A549 (cell line): ENCODE results near the gene DGLUCY. TPM values are rescaled to one million over a fixed set of nuclear protein-coding genes. Genes with fewer than 3 reads are reported as not detected.

ENCODE experiments used
- ATAC-seq, 2 experiments: fragments of 200-7000 bp in 1 of 2; fragments of >200 bp in 1 of 2; cut with Nextera tagmentation in 1 of 2; cut with Tn5 transposase in 1 of 2; 3 replicates each; pipeline versions ENCODE4 v1.8.0 to v1.9.1; 2018 to 2020; ENCODE audit warnings: mild to moderate bottlenecking in 1 of 2, moderate library complexity in 1 of 2
- CTCF ChIA-PET: fragments of 300-600 bp; sonication (Branson Sonifier 250); formaldehyde crosslinking; extraction: SDS; loops from one replicate; lab custom pipeline; 2021; ENCODE audit warnings: antibody characterized with exemption, inconsistent platforms; lab: Yijun Ruan, JAX
- POLR2A ChIA-PET: fragments of 350-600 bp; formaldehyde crosslinking; extraction: SDS; loops from one replicate; lab custom pipeline; 2021; ENCODE audit warnings: antibody characterized with exemption, inconsistent platforms; lab: Yijun Ruan, JAX
- DNase-seq, 2 experiments: peaks; one replicate each; pipeline versions ENCODE4 v3.0.0 to v3.0.0-alpha.2; 2011 to 2016; ENCODE audit warnings: low read depth in 1 of 2, low spot score in 1 of 2
- FAIRE-seq: peaks from 2 replicates; lab custom pipeline; 2011; peaks lifted over from hg19 to GRCh38; lab: Jason Lieb, UNC
- H3K27ac ChIP-seq, 2 experiments: fragments of >200 bp; sonication (Bioruptor Twin); formaldehyde crosslinking; 3 replicates each; pipeline ENCODE4 v1.5.1; 2016 to 2017
- H3K4me1 ChIP-seq: fragments of >200 bp; sonication (Bioruptor Twin); formaldehyde crosslinking; 3 replicates; pipeline ENCODE4 v1.6.1; 2016
- H3K4me2 ChIP-seq: fragments of >200 bp; sonication (Bioruptor Twin); formaldehyde crosslinking; 3 replicates; pipeline ENCODE4 v1.6.1; 2016
- H3K4me3 ChIP-seq: fragments of >200 bp; sonication (Bioruptor Twin); formaldehyde crosslinking; 3 replicates; pipeline ENCODE4 v1.5.1; 2016
- H3K9me3 ChIP-seq: fragments of >200 bp; sonication (Bioruptor Twin); formaldehyde crosslinking; 3 replicates; pipeline ENCODE4 v1.6.1; 2016
- E2F6 ChIP-seq: IDR thresholded peaks from 2 replicates; pipeline ENCODE4 v1.6.1; 2012; ENCODE audit warnings: low read depth, borderline replicate concordance
- FOSB ChIP-seq: fragments of 250-450 bp; sonication (Bioruptor Pico); IDR thresholded peaks from 2 replicates; pipeline ENCODE4 v1.5.0; 2020; ENCODE audit warnings: mild to moderate bottlenecking, moderate library complexity
- FOSL2 ChIP-seq, 2 experiments: fragments of 450-650 bp in 1 of 2; fragments of >200 bp in 1 of 2; sonication (Bioruptor Twin) in 1 of 2; formaldehyde crosslinking; IDR thresholded peaks; 2 replicates each; pipeline versions ENCODE4 v1.5.0 to v1.6.1; 2016 to 2020; ENCODE audit warnings: mild to moderate bottlenecking in 1 of 2, moderate library complexity in 1 of 2
- FOXS1 ChIP-seq: fragments of 250-450 bp; sonication (Bioruptor Pico); IDR thresholded peaks from 2 replicates; pipeline ENCODE4 v1.5.0; 2020; ENCODE audit warnings: mild to moderate bottlenecking, moderate library complexity
- HDAC2 ChIP-seq: fragments of 200-600 bp; sonication (generic); IDR thresholded peaks from 2 replicates; pipeline ENCODE4 v1.6.1; 2016
- HES2 ChIP-seq: fragments of >200 bp; sonication (Bioruptor Twin); formaldehyde crosslinking; IDR thresholded peaks from 2 replicates; pipeline ENCODE4 v1.6.1; 2016
- KDM1A ChIP-seq: fragments of 200-600 bp; sonication (generic); IDR thresholded peaks from 2 replicates; pipeline ENCODE4 v1.6.1; 2016; ENCODE audit warnings: low read depth, mild to moderate bottlenecking
- MAZ ChIP-seq: fragments of 150-350 bp; IDR thresholded peaks from 2 replicates; pipeline ENCODE4 v1.6.1; 2014; ENCODE audit warnings: antibody characterized with exemption, low read depth, low read length, borderline replicate concordance
- MYC ChIP-seq: IDR thresholded peaks from 2 replicates; pipeline ENCODE4 v1.6.1; 2012; ENCODE audit warnings: mild to moderate bottlenecking, inconsistent platforms, low read length, improper control_type of control experiment, borderline replicate concordance
- PBX3 ChIP-seq: IDR thresholded peaks from 2 replicates; pipeline ENCODE4 v1.6.1; 2012
- PHF8 ChIP-seq: fragments of 200-600 bp; sonication (generic); IDR thresholded peaks from 2 replicates; pipeline ENCODE4 v1.6.1; 2016; ENCODE audit warnings: low read depth, mild to moderate bottlenecking, antibody characterized with exemption, moderate library complexity, borderline replicate concordance
- RFX5 ChIP-seq: fragments of 450-650 bp; IDR thresholded peaks from 2 replicates; pipeline ENCODE4 v1.7.1; 2014; ENCODE audit warnings: antibody characterized with exemption, mild to moderate bottlenecking, moderate library complexity
- SREBF2 ChIP-seq: fragments of 450-650 bp; IDR thresholded peaks from 2 replicates; pipeline ENCODE4 v1.6.1; 2014; ENCODE audit warnings: mild to moderate bottlenecking, moderate library complexity
- TFCP2L1 ChIP-seq: fragments of 250-450 bp; sonication (Bioruptor Pico); IDR thresholded peaks from 2 replicates; pipeline ENCODE4 v1.5.0; 2021; ENCODE audit warnings: mild to moderate bottlenecking
- TP53 ChIP-seq: fragments of 250-450 bp; sonication (Bioruptor Pico); IDR thresholded peaks from 2 replicates; pipeline ENCODE4 v1.5.0; 2021; ENCODE audit warnings: mild to moderate bottlenecking, moderate library complexity
- ZFP36 ChIP-seq: fragments of 450-650 bp; IDR thresholded peaks from 2 replicates; pipeline ENCODE4 v1.6.1; 2014; ENCODE audit warnings: borderline replicate concordance; ENCODE audit not compliant: partially characterized antibody
- WGBS: methylation state at CpG from one replicate; pipeline ENCODE4 v1.1.6; 2017; ENCODE audit errors: missing lambda C conversion rate; 5-methylcytosine and 5-hydroxymethylcytosine counted together
- polyA minus RNA-seq: library from RNA; depleted of rRNA, polyadenylated mRNA; stranded (reverse); fragments of >200 nt; gene quantifications from 2 replicates; pipeline ENCODE4 v1.2.3, GENCODE V29; 2011; rRNA and poly(A)+ RNA removed
- polyA plus RNA-seq, 4 experiments: library from polyadenylated mRNA; depleted of rRNA in 3 of 4; stranded (reverse); fragments of >200 nt; fragmentation: RNase III in 1 of 4; extraction: RNeasy Plus Mini Kit Qiagen cat#74134 plus additional on column Dnase treatment in 1 of 4; gene quantifications; 2 replicates in 3 of 4; 3 replicates in 1 of 4; pipeline ENCODE4 v1.2.3, GENCODE V29; 2011 to 2017
- TF ChIP-seq, protein P1 (sequence below): fragments of 250-450 bp; sonication (Bioruptor Pico); IDR thresholded peaks from 2 replicates; pipeline ENCODE4 v1.5.0; 2021; ENCODE audit warnings: mild to moderate bottlenecking, moderate library complexity, borderline replicate concordance
- TF ChIP-seq, protein P2 (sequence below): fragments of 450-650 bp; IDR thresholded peaks from 2 replicates; pipeline ENCODE4 v1.6.1; 2014; ENCODE audit warnings: antibody characterized with exemption

Gene DGLUCY, protein sequence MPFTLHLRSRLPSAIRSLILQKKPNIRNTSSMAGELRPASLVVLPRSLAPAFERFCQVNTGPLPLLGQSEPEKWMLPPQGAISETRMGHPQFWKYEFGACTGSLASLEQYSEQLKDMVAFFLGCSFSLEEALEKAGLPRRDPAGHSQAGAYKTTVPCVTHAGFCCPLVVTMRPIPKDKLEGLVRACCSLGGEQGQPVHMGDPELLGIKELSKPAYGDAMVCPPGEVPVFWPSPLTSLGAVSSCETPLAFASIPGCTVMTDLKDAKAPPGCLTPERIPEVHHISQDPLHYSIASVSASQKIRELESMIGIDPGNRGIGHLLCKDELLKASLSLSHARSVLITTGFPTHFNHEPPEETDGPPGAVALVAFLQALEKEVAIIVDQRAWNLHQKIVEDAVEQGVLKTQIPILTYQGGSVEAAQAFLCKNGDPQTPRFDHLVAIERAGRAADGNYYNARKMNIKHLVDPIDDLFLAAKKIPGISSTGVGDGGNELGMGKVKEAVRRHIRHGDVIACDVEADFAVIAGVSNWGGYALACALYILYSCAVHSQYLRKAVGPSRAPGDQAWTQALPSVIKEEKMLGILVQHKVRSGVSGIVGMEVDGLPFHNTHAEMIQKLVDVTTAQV
- polyA plus RNA-seq (2011; rRNA removed), result 14.4 and 17.9 TPM in 2 replicates
- 13.3 and 15.7 TPM in 2 replicates for polyA plus RNA-seq (2012; cell fraction: cytosol; rRNA removed)
- 36.5 and 41.5 TPM in 2 replicates for polyA plus RNA-seq (2012; cell fraction: nucleus; rRNA removed)
- polyA plus RNA-seq (2017; fragmentation: RNase III; extraction: RNeasy Plus Mini Kit Qiagen cat#74134 plus additional on column Dnase treatment), result 17.5 to 19.4 TPM (median 18.2 TPM) in 3 replicates
- 25.3 and 26.0 TPM in 2 replicates for polyA minus RNA-seq

DNA sequence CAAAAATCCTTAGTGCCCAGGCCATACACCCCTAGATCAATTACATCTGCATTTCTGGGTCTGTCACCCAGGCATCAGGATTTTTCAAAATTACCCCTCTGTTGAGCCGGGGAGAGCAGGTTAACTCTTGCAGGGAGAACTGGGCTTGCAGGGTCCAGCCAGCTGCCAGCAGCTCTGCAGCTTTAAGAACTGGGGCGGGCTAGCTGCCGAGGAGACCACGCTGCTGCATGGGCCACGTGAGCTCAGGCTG is at the start of gene DGLUCY:
Gene DGLUCY, plus strand, starts transcription at position 245 of the 250 bp plus-strand sequence. CDS start 46,222 bp downstream, outside the sequence.
- TF ChIP-seq TFCP2L1 (CRISPR knock-in tag), result no peak
- TF ChIP-seq, protein P1, sequence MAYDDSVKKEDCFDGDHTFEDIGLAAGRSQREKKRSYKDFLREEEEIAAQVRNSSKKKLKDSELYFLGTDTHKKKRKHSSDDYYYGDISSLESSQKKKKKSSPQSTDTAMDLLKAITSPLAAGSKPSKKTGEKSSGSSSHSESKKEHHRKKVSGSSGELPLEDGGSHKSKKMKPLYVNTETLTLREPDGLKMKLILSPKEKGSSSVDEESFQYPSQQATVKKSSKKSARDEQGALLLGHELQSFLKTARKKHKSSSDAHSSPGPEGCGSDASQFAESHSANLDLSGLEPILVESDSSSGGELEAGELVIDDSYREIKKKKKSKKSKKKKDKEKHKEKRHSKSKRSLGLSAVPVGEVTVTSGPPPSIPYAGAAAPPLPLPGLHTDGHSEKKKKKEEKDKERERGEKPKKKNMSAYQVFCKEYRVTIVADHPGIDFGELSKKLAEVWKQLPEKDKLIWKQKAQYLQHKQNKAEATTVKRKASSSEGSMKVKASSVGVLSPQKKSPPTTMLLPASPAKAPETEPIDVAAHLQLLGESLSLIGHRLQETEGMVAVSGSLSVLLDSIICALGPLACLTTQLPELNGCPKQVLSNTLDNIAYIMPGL (CRISPR knock-in tag), result no peak
- TF ChIP-seq HES2, result no peak
- TF ChIP-seq MAZ, result no peak
- TF ChIP-seq SREBF2, result no peak
- TF ChIP-seq, protein P2, sequence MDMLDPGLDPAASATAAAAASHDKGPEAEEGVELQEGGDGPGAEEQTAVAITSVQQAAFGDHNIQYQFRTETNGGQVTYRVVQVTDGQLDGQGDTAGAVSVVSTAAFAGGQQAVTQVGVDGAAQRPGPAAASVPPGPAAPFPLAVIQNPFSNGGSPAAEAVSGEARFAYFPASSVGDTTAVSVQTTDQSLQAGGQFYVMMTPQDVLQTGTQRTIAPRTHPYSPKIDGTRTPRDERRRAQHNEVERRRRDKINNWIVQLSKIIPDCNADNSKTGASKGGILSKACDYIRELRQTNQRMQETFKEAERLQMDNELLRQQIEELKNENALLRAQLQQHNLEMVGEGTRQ, result peak; percentile 77; the same call in 1 of the 2 replicates
- peak; percentile 81 for TF ChIP-seq E2F6
- TF ChIP-seq MYC, result peak; percentile 56; the same call in 1 of the 2 replicates
- TF ChIP-seq ZFP36, result no peak
- ATAC-seq (peak; percentile 97 to 98), FAIRE-seq (no peak), DNase-seq (peak; percentile 68 to 81)
- peak within 1 kb of the TSS; percentile 84 for H3K4me2 ChIP-seq
- POLR2A ChIA-PET, result interaction anchor here (0.8 to 2.2 kb wide), 3 partner anchors 13 to 53 kb away, joined by 3 to 13 read pairs (median 4); partner anchors contain the start of gene RPS6KA5
- H3K4me1 ChIP-seq, result peaks cover 25% of the 10 kb centered on the region
- H3K27ac ChIP-seq, result peak within 1 kb of the TSS; percentile 83 to 90
- H3K4me3 ChIP-seq, result peak within 1 kb of the TSS; percentile 45
- CTCF ChIA-PET, result interaction anchor here (0.6 to 1.3 kb wide), 7 partner anchors 58 to 215 kb away, joined by 3 to 4 read pairs (median 3); no protein-coding TSS in a partner anchor
- WGBS, result 0% methylated on average over 5 of the region's 5 CpGs
- H3K9me3 ChIP-seq, result no peaks in the 10 kb centered on the region

DNA sequence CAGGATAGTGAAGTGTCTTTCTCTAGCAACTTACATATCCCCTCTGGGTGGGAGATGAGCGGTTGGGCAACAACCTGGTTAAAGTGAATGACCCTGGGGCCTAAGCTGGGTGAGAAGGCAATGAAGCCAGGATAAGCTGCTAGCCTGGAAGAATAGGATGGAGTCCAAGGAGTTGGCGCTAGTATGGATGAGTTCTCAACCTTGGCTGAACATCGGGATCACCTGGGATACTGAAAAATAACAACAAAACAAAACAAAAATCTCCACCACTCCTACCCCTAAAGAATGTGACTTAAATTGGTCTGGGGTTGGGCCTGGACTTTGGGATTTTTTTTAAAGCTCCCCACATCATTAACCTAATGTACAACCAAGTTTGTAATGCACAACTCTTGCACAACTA is 48.6 kb upstream of the DGLUCY start:
- peaks cover 5% of the 10 kb centered on the region; the same call in 2 of the 3 replicates for H3K9me3 ChIP-seq
- peaks cover 6% of the 10 kb centered on the region; the same call in 2 of the 3 replicates for H3K4me1 ChIP-seq
- DNase-seq, result no peak
- ATAC-seq, result no peak
- ChIA-PET POLR2A (no interaction called here), CTCF (interaction anchor here (0.5 to 1.1 kb wide), 4 partner anchors 13 to 108 kb away, joined by 3 to 4 read pairs (median 3); no protein-coding TSS in a partner anchor)
- H3K27ac ChIP-seq, result no peak overlapping the region
- WGBS, result 97% methylated on average over 3 of the region's 3 CpGs
- no peak for FAIRE-seq
- TF ChIP-seq FOSL2 (IDR thresholded peaks at IDR 0.05) (no peak), FOSL2 (CRISPR knock-in tag; IDR thresholded peaks at IDR 0.05) (no peak), PBX3 (no peak), PHF8 (no peak), KDM1A (no peak), FOSB (CRISPR knock-in tag) (no peak), HES2 (no peak), RFX5 (no peak), TP53 (CRISPR knock-in tag) (no peak), FOXS1 (no peak), HDAC2 (no peak)
- H3K4me2 ChIP-seq, result no peak overlapping the region
- H3K4me3 ChIP-seq, result no peak overlapping the region
